Coronary artery (tissue), 2 donors: ENCODE results near the gene MAML3.

Source experiments
- DNase-seq: peaks from one replicate; pipeline ENCODE4 v3.0.0-alpha.2; 2017; ENCODE audit warnings: low spot score
- H3K27ac ChIP-seq, 2 donors: fragments of 200-600 bp; sonication (generic); one replicate each; pipeline ENCODE4 v1.5.1; 2016 to 2019
- H3K4me3 ChIP-seq: fragments of 200-600 bp; sonication (generic); 2 replicates; pipeline ENCODE4 v1.5.1; 2016; ENCODE audit warnings: mild to moderate bottlenecking, moderate library complexity
- CTCF ChIP-seq: fragments of 200-600 bp; sonication (generic); IDR thresholded peaks from one replicate; pipeline ENCODE4 v1.5.1; 2019; ENCODE audit warnings: antibody characterized with exemption

MAML3 gene

GRCh38 chr4:139918591-139918990 is 235.4 kb downstream of the MAML3 start:
- H3K27ac ChIP-seq: peak overlapping the region; percentile 67 to 82
- TF ChIP-seq CTCF: no peak
- DNase-seq: no peak
- no peak overlapping the region for H3K4me3 ChIP-seq

- Histone ChIP-seq H3K27ac (peak overlapping the region; percentile 67 to 82), H3K4me3 (no peak overlapping the region)
- DNase-seq: no peak
- TF ChIP-seq CTCF: no peak
Observed at GRCh38 chr4:139917896-139918295, 236.1 kb downstream of the MAML3 start.

GRCh38 chr4:139916041-139916440 is 237.9 kb downstream of the MAML3 start:
- H3K4me3 ChIP-seq: no peak overlapping the region
- peak overlapping the region in 1 of 2 donors; percentile 29 for H3K27ac ChIP-seq
- TF ChIP-seq CTCF: no peak
- no peak for DNase-seq

DNA sequence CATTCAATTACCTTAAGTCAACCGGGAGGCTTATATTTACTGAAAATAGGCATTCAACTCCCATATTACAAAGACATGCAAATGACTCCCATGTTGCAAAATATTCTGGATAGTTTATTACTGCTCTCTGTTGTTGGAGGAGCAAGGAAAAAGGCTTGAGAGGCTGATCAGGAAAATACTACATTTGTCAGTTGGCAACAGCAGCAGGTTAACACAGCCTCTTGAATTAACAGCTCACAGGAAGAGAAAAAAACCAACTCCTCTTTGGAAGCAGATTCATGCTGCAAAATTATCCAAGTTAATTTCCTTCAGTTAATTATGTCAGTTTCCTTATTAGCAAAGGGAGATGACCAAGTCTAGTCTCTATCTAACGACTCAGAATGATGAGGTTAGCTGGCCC is 238.9 kb downstream of the MAML3 start:
- no peak for TF ChIP-seq CTCF
- H3K27ac ChIP-seq: no peak overlapping the region
- no peak for DNase-seq

GRCh38 chr4:139913995-139914598 is 239.9 kb downstream of the MAML3 start:
- peak overlapping the region; percentile 48 for H3K4me3 ChIP-seq
- H3K27ac ChIP-seq: no peak overlapping the region
- TF ChIP-seq CTCF: no peak
- DNase-seq: no peak

More for the DNA sequence above, 238.9 kb downstream of the MAML3 start:
- no peak overlapping the region for H3K4me3 ChIP-seq

DNA sequence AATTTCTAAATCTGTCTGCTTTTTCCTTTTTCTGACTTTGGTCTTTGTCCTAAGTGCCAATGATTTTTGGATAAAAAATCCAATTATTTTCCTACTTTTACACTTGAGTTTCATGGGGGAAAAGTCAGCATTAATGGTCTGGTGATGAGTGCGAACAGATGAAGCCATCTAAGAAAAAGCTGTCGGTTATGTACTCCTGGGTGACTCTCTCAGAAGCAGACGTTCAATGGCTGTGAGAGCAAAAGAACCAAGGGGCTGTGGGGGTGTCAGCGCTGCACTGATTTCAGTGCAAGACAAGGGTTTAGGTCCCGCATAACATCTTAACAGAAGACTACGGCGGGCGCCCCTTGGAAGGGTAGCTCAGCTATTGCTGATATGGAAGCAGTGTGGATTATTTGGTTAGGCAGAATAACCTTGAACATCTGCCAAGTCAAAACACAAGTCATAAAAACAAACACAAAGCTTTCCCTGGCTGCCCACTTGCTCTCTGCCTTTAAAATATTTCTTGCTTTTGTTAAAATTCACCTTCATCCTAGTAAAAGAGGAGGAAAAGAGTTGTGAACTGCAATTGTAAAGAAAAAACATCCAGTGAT is 240.5 kb downstream of the MAML3 start:
- H3K4me3 ChIP-seq: peak overlapping the region; percentile 48
- DNase-seq: no peak
- no peak overlapping the region for H3K27ac ChIP-seq
- TF ChIP-seq CTCF: no peak

DNA sequence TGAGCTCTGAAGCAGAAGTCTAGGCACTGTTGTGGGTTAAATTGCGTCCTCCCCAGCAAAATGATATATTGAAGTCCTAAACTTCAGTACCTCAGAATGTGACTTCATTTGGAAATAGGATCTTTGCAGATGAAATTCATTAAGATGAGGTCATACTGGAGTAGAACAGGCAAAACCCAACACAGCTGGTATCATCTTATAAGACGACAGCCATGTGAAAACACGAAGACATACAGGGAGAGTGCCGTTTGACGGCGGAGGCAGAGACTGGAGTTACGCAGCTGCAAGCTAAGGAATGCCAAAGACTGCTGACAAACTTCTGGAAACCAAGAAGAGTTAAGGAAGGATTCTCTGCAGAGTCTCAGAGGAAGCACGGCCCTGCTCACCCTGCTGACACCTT is 241.5 kb downstream of the MAML3 start:
- no peak for DNase-seq
- Histone ChIP-seq H3K27ac (no peak overlapping the region), H3K4me3 (no peak overlapping the region)
- no peak for TF ChIP-seq CTCF
